ENCODE measurements around the gene CDK5RAP2.

DNA sequence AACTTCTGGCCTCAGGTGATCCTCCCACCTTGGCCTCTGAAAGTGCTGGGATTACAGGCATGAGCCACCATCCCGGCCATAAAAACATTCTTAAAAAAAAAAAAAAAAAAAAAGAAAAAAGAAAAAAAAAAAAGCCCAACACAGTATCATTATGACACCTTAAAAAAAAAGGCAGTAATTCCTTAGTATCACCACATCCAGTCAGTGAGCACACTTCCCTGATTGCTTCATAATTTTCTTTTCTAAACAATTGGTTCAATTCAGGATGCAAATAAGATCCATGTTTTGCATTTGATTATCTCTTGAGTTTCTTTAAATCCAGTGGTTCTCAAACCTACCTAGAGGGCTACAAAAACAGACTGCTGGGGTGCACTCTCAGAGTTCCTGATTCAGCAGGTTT lies 182.5 kb downstream of the CDK5RAP2 start:
- no peak for TF ChIP-seq EZH2phosphoT487 (IDR thresholded peaks at IDR 0.05; ENCODE audit: borderline replicate concordance, low read depth, low read length)
- TF ChIP-seq, protein P1, sequence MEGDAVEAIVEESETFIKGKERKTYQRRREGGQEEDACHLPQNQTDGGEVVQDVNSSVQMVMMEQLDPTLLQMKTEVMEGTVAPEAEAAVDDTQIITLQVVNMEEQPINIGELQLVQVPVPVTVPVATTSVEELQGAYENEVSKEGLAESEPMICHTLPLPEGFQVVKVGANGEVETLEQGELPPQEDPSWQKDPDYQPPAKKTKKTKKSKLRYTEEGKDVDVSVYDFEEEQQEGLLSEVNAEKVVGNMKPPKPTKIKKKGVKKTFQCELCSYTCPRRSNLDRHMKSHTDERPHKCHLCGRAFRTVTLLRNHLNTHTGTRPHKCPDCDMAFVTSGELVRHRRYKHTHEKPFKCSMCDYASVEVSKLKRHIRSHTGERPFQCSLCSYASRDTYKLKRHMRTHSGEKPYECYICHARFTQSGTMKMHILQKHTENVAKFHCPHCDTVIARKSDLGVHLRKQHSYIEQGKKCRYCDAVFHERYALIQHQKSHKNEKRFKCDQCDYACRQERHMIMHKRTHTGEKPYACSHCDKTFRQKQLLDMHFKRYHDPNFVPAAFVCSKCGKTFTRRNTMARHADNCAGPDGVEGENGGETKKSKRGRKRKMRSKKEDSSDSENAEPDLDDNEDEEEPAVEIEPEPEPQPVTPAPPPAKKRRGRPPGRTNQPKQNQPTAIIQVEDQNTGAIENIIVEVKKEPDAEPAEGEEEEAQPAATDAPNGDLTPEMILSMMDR (conservative IDR thresholded peaks at IDR 0.05; ENCODE audit: low read length) = no peak

Data from OCI-LY7 (cell line).